ENCODE data around the gene TIMM29. TPM values are rescaled to one million over a fixed set of nuclear protein-coding genes. Genes with fewer than 3 reads are reported as not detected.
A peak's percentile ranks its signal among the peaks of the same experiment; 100 is the strongest.

Gene TIMM29
- total and polyA plus RNA-seq, 2 of the 13 experiments (the other 11 are each of a cell fraction or from before 2014, with no cell fraction given), result 7.1 to 33.8 TPM

DNA sequence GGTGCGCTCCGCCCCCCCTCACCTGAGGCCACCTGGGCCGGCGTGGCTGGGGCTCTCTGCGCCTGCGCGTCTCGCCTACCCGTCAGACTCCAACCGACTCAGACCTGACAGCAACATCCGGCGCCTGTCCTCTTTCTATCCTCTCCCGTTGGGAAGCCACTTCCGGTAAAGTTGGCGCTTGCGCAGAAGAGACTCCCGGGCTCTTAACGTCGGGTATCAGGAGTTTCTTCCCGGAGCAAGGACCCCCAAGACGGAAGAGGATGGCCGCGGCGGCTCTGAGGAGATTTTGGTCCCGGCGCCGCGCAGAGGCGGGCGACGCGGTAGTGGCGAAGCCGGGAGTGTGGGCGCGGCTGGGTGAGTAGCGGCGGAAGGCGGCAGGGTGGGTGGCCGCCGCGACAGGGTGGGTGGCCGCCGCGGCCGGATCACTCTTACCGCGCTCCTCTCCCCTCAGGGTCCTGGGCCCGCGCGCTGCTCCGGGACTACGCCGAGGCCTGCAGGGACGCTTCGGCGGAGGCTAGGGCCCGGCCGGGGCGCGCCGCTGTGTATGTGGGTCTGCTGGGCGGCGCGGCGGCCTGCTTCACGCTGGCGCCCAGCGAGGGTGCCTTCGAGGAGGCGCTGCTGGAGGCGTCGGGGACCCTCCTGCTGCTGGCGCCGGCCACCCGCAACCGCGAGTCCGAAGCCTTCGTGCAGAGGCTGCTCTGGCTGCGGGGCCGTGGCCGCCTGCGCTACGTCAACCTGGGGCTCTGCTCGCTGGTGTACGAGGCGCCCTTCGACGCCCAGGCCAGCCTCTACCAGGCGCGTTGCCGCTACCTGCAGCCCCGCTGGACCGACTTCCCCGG lies at the start of gene TIMM29, which contains the start of gene YIPF2 (continued):
- TF ChIP-seq PRDM15 (CRISPR knock-in tag; IDR thresholded peaks at IDR 0.05) (no peak), IKZF4 (CRISPR knock-in tag; IDR thresholded peaks at IDR 0.05; ENCODE audit: borderline replicate concordance, low read depth, not compliant biosample characterization) (no peak), ZNF136 (CRISPR knock-in tag; IDR thresholded peaks at IDR 0.05; ENCODE audit: low read depth) (no peak), IRF9 (CRISPR knock-in tag; IDR thresholded peaks at IDR 0.05; ENCODE audit: borderline replicate concordance) (peak; percentile 60; the same call in 1 of the 2 replicates), MAF1 (CRISPR knock-in tag; IDR thresholded peaks at IDR 0.05; ENCODE audit: borderline replicate concordance) (no peak; the same call in 1 of the 2 replicates), ZNF34 (CRISPR knock-in tag; IDR thresholded peaks at IDR 0.05; ENCODE audit: borderline replicate concordance) (peak; percentile 56; the same call in 1 of the 2 replicates), CHCHD3 (CRISPR knock-in tag; IDR thresholded peaks at IDR 0.05) (no peak), ZMYM4 (CRISPR knock-in tag; IDR thresholded peaks at IDR 0.05) (no peak; the same call in 1 of the 2 replicates), ZFP90 (CRISPR knock-in tag; IDR thresholded peaks at IDR 0.05; ENCODE audit: borderline replicate concordance) (peak; percentile 92), KDM1A (CRISPR knock-in tag; IDR thresholded peaks at IDR 0.05) (no peak), THAP11 (CRISPR knock-in tag; IDR thresholded peaks at IDR 0.05) (peak; percentile 96), SAFB2 (CRISPR knock-in tag; IDR thresholded peaks at IDR 0.05; ENCODE audit: borderline replicate concordance, low read depth) (no peak), SMAD1 (CRISPR knock-in tag; IDR thresholded peaks at IDR 0.05; ENCODE audit: borderline replicate concordance, low read depth) (peak; percentile 76; the same call in 1 of the 2 replicates)
- TF ChIP-seq, protein P1, sequence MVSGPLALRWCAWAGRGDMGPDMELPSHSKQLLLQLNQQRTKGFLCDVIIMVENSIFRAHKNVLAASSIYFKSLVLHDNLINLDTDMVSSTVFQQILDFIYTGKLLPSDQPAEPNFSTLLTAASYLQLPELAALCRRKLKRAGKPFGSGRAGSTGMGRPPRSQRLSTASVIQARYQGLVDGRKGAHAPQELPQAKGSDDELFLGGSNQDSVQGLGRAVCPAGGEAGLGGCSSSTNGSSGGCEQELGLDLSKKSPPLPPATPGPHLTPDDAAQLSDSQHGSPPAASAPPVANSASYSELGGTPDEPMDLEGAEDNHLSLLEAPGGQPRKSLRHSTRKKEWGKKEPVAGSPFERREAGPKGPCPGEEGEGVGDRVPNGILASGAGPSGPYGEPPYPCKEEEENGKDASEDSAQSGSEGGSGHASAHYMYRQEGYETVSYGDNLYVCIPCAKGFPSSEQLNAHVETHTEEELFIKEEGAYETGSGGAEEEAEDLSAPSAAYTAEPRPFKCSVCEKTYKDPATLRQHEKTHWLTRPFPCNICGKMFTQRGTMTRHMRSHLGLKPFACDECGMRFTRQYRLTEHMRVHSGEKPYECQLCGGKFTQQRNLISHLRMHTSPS (CRISPR knock-in tag; IDR thresholded peaks at IDR 0.05; ENCODE audit: low read depth), result no peak
- TF ChIP-seq, protein P2, sequence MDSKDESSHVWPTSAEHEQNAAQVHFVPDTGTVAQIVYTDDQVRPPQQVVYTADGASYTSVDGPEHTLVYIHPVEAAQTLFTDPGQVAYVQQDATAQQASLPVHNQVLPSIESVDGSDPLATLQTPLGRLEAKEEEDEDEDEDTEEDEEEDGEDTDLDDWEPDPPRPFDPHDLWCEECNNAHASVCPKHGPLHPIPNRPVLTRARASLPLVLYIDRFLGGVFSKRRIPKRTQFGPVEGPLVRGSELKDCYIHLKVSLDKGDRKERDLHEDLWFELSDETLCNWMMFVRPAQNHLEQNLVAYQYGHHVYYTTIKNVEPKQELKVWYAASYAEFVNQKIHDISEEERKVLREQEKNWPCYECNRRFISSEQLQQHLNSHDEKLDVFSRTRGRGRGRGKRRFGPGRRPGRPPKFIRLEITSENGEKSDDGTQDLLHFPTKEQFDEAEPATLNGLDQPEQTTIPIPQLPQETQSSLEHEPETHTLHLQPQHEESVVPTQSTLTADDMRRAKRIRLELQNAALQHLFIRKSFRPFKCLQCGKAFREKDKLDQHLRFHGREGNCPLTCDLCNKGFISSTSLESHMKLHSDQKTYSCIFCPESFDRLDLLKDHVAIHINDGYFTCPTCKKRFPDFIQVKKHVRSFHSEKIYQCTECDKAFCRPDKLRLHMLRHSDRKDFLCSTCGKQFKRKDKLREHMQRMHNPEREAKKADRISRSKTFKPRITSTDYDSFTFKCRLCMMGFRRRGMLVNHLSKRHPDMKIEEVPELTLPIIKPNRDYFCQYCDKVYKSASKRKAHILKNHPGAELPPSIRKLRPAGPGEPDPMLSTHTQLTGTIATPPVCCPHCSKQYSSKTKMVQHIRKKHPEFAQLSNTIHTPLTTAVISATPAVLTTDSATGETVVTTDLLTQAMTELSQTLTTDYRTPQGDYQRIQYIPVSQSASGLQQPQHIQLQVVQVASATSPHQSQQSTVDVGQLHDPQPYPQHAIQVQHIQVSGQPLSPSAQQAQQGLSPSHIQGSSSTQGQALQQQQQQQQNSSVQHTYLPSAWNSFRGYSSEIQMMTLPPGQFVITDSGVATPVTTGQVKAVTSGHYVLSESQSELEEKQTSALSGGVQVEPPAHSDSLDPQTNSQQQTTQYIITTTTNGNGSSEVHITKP (CRISPR knock-in tag; IDR thresholded peaks at IDR 0.05; ENCODE audit: low read depth), result no peak
- TF ChIP-seq, protein P3, sequence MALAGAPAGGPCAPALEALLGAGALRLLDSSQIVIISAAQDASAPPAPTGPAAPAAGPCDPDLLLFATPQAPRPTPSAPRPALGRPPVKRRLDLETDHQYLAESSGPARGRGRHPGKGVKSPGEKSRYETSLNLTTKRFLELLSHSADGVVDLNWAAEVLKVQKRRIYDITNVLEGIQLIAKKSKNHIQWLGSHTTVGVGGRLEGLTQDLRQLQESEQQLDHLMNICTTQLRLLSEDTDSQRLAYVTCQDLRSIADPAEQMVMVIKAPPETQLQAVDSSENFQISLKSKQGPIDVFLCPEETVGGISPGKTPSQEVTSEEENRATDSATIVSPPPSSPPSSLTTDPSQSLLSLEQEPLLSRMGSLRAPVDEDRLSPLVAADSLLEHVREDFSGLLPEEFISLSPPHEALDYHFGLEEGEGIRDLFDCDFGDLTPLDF (CRISPR knock-in tag; IDR thresholded peaks at IDR 0.05), result no peak

All from HepG2 (cell line).